Hepatocyte (in vitro differentiated cells): Measurements from ENCODE around the gene TRAPPC13. TPM values are rescaled to one million over a fixed set of nuclear protein-coding genes. Genes with fewer than 3 reads are reported as not detected.
A peak's percentile ranks its signal among the peaks of the same experiment; 100 is the strongest.

Source experiments
- DNase-seq: peaks from one replicate; pipeline ENCODE4 v3.0.0-alpha.2; 2016; ENCODE audit warnings: low spot score
- H2AFZ ChIP-seq: fragments of 200-600 bp; sonication (generic); 2 replicates; pipeline ENCODE4 v1.6.0; 2016; ENCODE audit warnings: antibody characterized with exemption, mild to moderate bottlenecking
- H3K27ac ChIP-seq: fragments of 200-600 bp; sonication (generic); 2 replicates; pipeline ENCODE4 v1.5.1; 2016; ENCODE audit warnings: mild to moderate bottlenecking
- H3K27me3 ChIP-seq: fragments of 200-600 bp; sonication (generic); 2 replicates; pipeline ENCODE4 v1.6.1; 2016
- H3K36me3 ChIP-seq: fragments of 200-600 bp; sonication (generic); replicated peaks from 2 replicates; pipeline ENCODE4 v1.5.1; 2016; ENCODE audit warnings: low read depth; ENCODE audit not compliant: insufficient read depth
- H3K4me1 ChIP-seq: fragments of 200-600 bp; sonication (generic); 2 replicates; pipeline ENCODE4 v1.5.1; 2016; ENCODE audit warnings: mild to moderate bottlenecking, moderate library complexity; ENCODE audit not compliant: insufficient read depth
- H3K4me2 ChIP-seq: fragments of 200-600 bp; sonication (generic); 2 replicates; pipeline ENCODE4 v1.6.0; 2016
- H3K4me3 ChIP-seq: fragments of 200-600 bp; sonication (generic); 2 replicates; pipeline ENCODE4 v1.5.1; 2016; ENCODE audit warnings: mild to moderate bottlenecking
- H3K79me2 ChIP-seq: fragments of 200-600 bp; sonication (generic); 2 replicates; pipeline ENCODE4 v1.6.0; 2017; ENCODE audit warnings: mild to moderate bottlenecking
- H3K9me2 ChIP-seq: fragments of 200-600 bp; sonication (generic); replicated peaks from 2 replicates; pipeline ENCODE4 v1.6.0; 2017; ENCODE audit warnings: mild to moderate bottlenecking; ENCODE audit not compliant: insufficient read depth
- H3K9me3 ChIP-seq: fragments of 200-600 bp; sonication (generic); 2 replicates; pipeline ENCODE4 v1.5.1; 2016; ENCODE audit warnings: low read depth, mild to moderate bottlenecking
- H4K20me1 ChIP-seq: fragments of 200-600 bp; sonication (generic); 2 replicates; pipeline ENCODE4 v1.6.0; 2016; ENCODE audit warnings: mild to moderate bottlenecking; ENCODE audit not compliant: insufficient read depth, poor library complexity, severe bottlenecking
- CTCF ChIP-seq: fragments of 200-600 bp; sonication (generic); IDR thresholded peaks from 2 replicates; pipeline ENCODE4 v1.5.1; 2016; ENCODE audit warnings: antibody characterized with exemption, mild to moderate bottlenecking; ENCODE audit not compliant: poor library complexity
- EZH2 ChIP-seq: fragments of 200-600 bp; sonication (generic); IDR thresholded peaks from 2 replicates; pipeline ENCODE4 v1.6.1; 2016; ENCODE audit warnings: antibody characterized with exemption, mild to moderate bottlenecking, borderline replicate concordance
- EZH2phosphoT487 ChIP-seq: fragments of 200-600 bp; sonication (generic); IDR thresholded peaks from one replicate; pipeline ENCODE4 v1.6.1; 2018; ENCODE audit warnings: antibody characterized with exemption, mild to moderate bottlenecking, low read depth, moderate library complexity; ENCODE audit not compliant: unreplicated experiment, severe bottlenecking
- WGBS: methylation state at CpG from one replicate; pipeline ENCODE4 v1.1.6; 2016; ENCODE audit warnings: low lambda C conversion rate; ENCODE audit errors: missing lambda C conversion rate; 5-methylcytosine and 5-hydroxymethylcytosine counted together
- polyA plus RNA-seq: library from polyadenylated mRNA; unstranded; fragments of >200 nt; fragmentation: Nextera tagmentation; extraction: Ambion mirVana; gene quantifications from 2 replicates; pipeline ENCODE4 v1.2.1, GENCODE V29; 2016
- total RNA-seq: library from RNA; depleted of rRNA; stranded (reverse); fragments of >200 nt; gene quantifications from 2 replicates; pipeline ENCODE4 v1.2.3, GENCODE V29; 2014

TRAPPC13 gene
- total and polyA plus RNA-seq, 2 experiments from 2014 or later, result 14.7 to 32.7 TPM

- no peaks in the 10 kb centered on the region for H3K27me3 ChIP-seq
- H2AFZ ChIP-seq, result peak overlapping the region; percentile 69
- WGBS, result 26% methylated on average over 9 of the region's 9 CpGs
Measured at GRCh38 chr5:65623482-65623881, 1.3 kb upstream of the TRAPPC13 start.

GRCh38 chr5:65624025-65624570 lies 729 bp upstream of the TRAPPC13 start, which contains the start of gene TRIM23:
TRIM23 (minus strand) TSS chr5:65624333; CDS start chr5:65624274, 59 bp downstream.
- TF ChIP-seq EZH2phosphoT487 (no peak), EZH2 (no peak), CTCF (peak; percentile 12)
- Histone ChIP-seq H3K4me2 (peak within 1 kb of the TSS; percentile 76), H3K9me2 (no peaks in the 10 kb centered on the region), H3K36me3 (no peaks in the 10 kb centered on the region), H3K4me1 (peaks cover 14% of the 10 kb centered on the region), H3K4me3 (peak within 1 kb of the TSS; percentile 89), H2AFZ (peak within 1 kb of the TSS; percentile 69), H3K9me3 (no peaks in the 10 kb centered on the region), H3K27me3 (no peaks in the 10 kb centered on the region), H3K79me2 (peaks cover 90% of the 10 kb centered on the region), H4K20me1 (peaks cover 14% of the 10 kb centered on the region), H3K27ac (peak within 1 kb of the TSS; percentile 94)
- under 1% methylated on average over 30 of the region's 32 CpGs for WGBS
- peak; percentile 97 for DNase-seq

More at GRCh38 chr5:65623482-65623881, 1.3 kb upstream of the TRAPPC13 start:
- H3K36me3 ChIP-seq, result no peaks in the 10 kb centered on the region
- H3K27ac ChIP-seq, result peak overlapping the region; percentile 94
- no peaks in the 10 kb centered on the region for H3K9me3 ChIP-seq
- no peaks in the 10 kb centered on the region for H3K9me2 ChIP-seq
- H3K4me3 ChIP-seq, result peak overlapping the region; percentile 89
- peaks cover 14% of the 10 kb centered on the region for H3K4me1 ChIP-seq
- TF ChIP-seq CTCF (no peak), EZH2 (no peak), EZH2phosphoT487 (no peak)
- H4K20me1 ChIP-seq, result peaks cover 15% of the 10 kb centered on the region
- peak overlapping the region; percentile 76 for H3K4me2 ChIP-seq
- peak; percentile 9 for DNase-seq
- H3K79me2 ChIP-seq, result peaks cover 90% of the 10 kb centered on the region

GRCh38 chr5:65625743-65626142 lies 916 bp downstream of the TRAPPC13 start:
- peaks cover 89% of the 10 kb centered on the region for H3K79me2 ChIP-seq
- no peaks in the 10 kb centered on the region for H3K9me3 ChIP-seq
- H2AFZ ChIP-seq, result peak overlapping the region; percentile 69
- no peaks in the 10 kb centered on the region for H3K27me3 ChIP-seq
- WGBS, result 66% methylated on average over 6 of the region's 6 CpGs
- peaks cover 7% of the 10 kb centered on the region for H4K20me1 ChIP-seq
- peak overlapping the region; percentile 76 for H3K4me2 ChIP-seq
- DNase-seq, result no peak
- peak overlapping the region; percentile 89 for H3K4me3 ChIP-seq
- no peak for TF ChIP-seq EZH2
- no peak for TF ChIP-seq EZH2phosphoT487
- no peak for TF ChIP-seq CTCF
- H3K27ac ChIP-seq, result peak overlapping the region; percentile 94
- no peaks in the 10 kb centered on the region for H3K9me2 ChIP-seq
- H3K4me1 ChIP-seq, result peaks cover 14% of the 10 kb centered on the region
- H3K36me3 ChIP-seq, result no peaks in the 10 kb centered on the region
